ENCODE data around the gene ATP9B.

The ATP9B gene

GRCh38 chr18:79377187-79377891 lies 308.1 kb downstream of the ATP9B start:
- Histone ChIP-seq H3K36me3 (replicated peaks; ENCODE audit: low read depth, low read length) (peaks cover 25% of the 10 kb centered on the region), H3K27ac (ENCODE audit: low read length) (peak overlapping the region; percentile 81), H4K20me1 (ENCODE audit: insufficient read depth, low read length) (no peaks in the 10 kb centered on the region), H3K4me2 (ENCODE audit: low read length) (peak overlapping the region; percentile 82), H3K79me2 (ENCODE audit: low read length) (no peaks in the 10 kb centered on the region), H3K4me3 (ENCODE audit: low read length) (peak overlapping the region; percentile 4; the same call in 1 of the 2 replicates), H3K9me3 (ENCODE audit: insufficient read depth, low read length) (no peaks in the 10 kb centered on the region), H3K4me1 (ENCODE audit: low read length) (peaks cover 73% of the 10 kb centered on the region), H3K9ac (ENCODE audit: low read length) (peak overlapping the region; percentile 28), H3K27me3 (ENCODE audit: low read depth, low read length) (no peaks in the 10 kb centered on the region), H2AFZ (ENCODE audit: low read depth, low read length) (no peak overlapping the region)
- TF ChIP-seq CTCF (IDR thresholded peaks at IDR 0.05; ENCODE audit: low read depth, low read length) (no peak), EZH2phosphoT487 (IDR thresholded peaks at IDR 0.05; ENCODE audit: low read depth) (no peak)

GRCh38 chr18:79378536-79379250 lies 309.5 kb downstream of the ATP9B start:
- peak overlapping the region; percentile 55 for H3K4me3 ChIP-seq (ENCODE audit: low read length)
- peaks cover 23% of the 10 kb centered on the region for H3K36me3 ChIP-seq (replicated peaks; ENCODE audit: low read depth, low read length)
- peaks cover 73% of the 10 kb centered on the region for H3K4me1 ChIP-seq (ENCODE audit: low read length)
- TF ChIP-seq CTCF (IDR thresholded peaks at IDR 0.05; ENCODE audit: low read depth, low read length), result peak; percentile 99
- no peak for TF ChIP-seq EZH2phosphoT487 (IDR thresholded peaks at IDR 0.05; ENCODE audit: low read depth)
- peak overlapping the region; percentile 82 for H3K4me2 ChIP-seq (ENCODE audit: low read length)
- no peaks in the 10 kb centered on the region for H3K27me3 ChIP-seq (ENCODE audit: low read depth, low read length)
- H3K27ac ChIP-seq (ENCODE audit: low read length), result peak overlapping the region; percentile 84
- H3K9ac ChIP-seq (ENCODE audit: low read length), result peak overlapping the region; percentile 55
- no peaks in the 10 kb centered on the region for H3K9me3 ChIP-seq (ENCODE audit: insufficient read depth, low read length)
- H4K20me1 ChIP-seq (ENCODE audit: insufficient read depth, low read length), result no peaks in the 10 kb centered on the region
- H2AFZ ChIP-seq (ENCODE audit: low read depth, low read length), result no peak overlapping the region
- no peaks in the 10 kb centered on the region for H3K79me2 ChIP-seq (ENCODE audit: low read length)

- peak overlapping the region; percentile 55 for H3K9ac ChIP-seq (ENCODE audit: low read length)
- H3K4me2 ChIP-seq (ENCODE audit: low read length), result peak overlapping the region; percentile 82
- peak overlapping the region; percentile 55 for H3K4me3 ChIP-seq (ENCODE audit: low read length)
Observed at GRCh38 chr18:79379251-79379905, 310.2 kb downstream of the ATP9B start.

More at GRCh38 chr18:79379251-79379905, 310.2 kb downstream of the ATP9B start:
- peaks cover 19% of the 10 kb centered on the region for H3K36me3 ChIP-seq (replicated peaks; ENCODE audit: low read depth, low read length)
- no peaks in the 10 kb centered on the region for H3K27me3 ChIP-seq (ENCODE audit: low read depth, low read length)
- no peaks in the 10 kb centered on the region for H3K79me2 ChIP-seq (ENCODE audit: low read length)
- peak overlapping the region; percentile 84 for H3K27ac ChIP-seq (ENCODE audit: low read length)
- H2AFZ ChIP-seq (ENCODE audit: low read depth, low read length), result no peak overlapping the region
- TF ChIP-seq EZH2phosphoT487 (IDR thresholded peaks at IDR 0.05; ENCODE audit: low read depth) (no peak), CTCF (IDR thresholded peaks at IDR 0.05; ENCODE audit: low read depth, low read length) (no peak)
- H3K9me3 ChIP-seq (ENCODE audit: insufficient read depth, low read length), result no peaks in the 10 kb centered on the region
- H4K20me1 ChIP-seq (ENCODE audit: insufficient read depth, low read length), result no peaks in the 10 kb centered on the region
- peaks cover 72% of the 10 kb centered on the region for H3K4me1 ChIP-seq (ENCODE audit: low read length)
